H9 (cell line): ENCODE results near the gene PON2. TPM values are rescaled to one million over a fixed set of nuclear protein-coding genes. Genes with fewer than 3 reads are reported as not detected.

Source experiments
- DNase-seq: peaks from one replicate; pipeline ENCODE4 v3.0.0-alpha.2; 2017
- H2AFZ ChIP-seq: one replicate; pipeline ENCODE4 v1.6.1; 2013; ENCODE audit warnings: mild to moderate bottlenecking, low read length, control low read depth, moderate library complexity
- H2AK5ac ChIP-seq: 2 replicates; pipeline ENCODE4 v1.6.1; 2013; ENCODE audit warnings: low read length, control low read depth, mixed read lengths; ENCODE audit not compliant: insufficient read length
- H2BK120ac ChIP-seq: one replicate; pipeline ENCODE4 v1.6.1; 2013; ENCODE audit warnings: low read depth, mild to moderate bottlenecking, low read length, control low read depth, inconsistent platforms; ENCODE audit not compliant: poor library complexity, severe bottlenecking
- H2BK12ac ChIP-seq: 2 replicates; pipeline ENCODE4 v1.6.1; 2013; ENCODE audit warnings: low read length, control low read depth, mixed read lengths, low read depth; ENCODE audit not compliant: insufficient read length
- H2BK15ac ChIP-seq: 2 replicates; pipeline ENCODE4 v1.6.1; 2013; ENCODE audit warnings: low read depth, low read length, control low read depth
- H2BK20ac ChIP-seq: one replicate; pipeline ENCODE4 v1.6.1; 2013; ENCODE audit warnings: low read depth, mild to moderate bottlenecking, low read length, control low read depth, inconsistent platforms; ENCODE audit not compliant: poor library complexity, severe bottlenecking
- H2BK5ac ChIP-seq: 2 replicates; pipeline ENCODE4 v1.6.1; 2013; ENCODE audit warnings: low read length, control low read depth, mixed read lengths; ENCODE audit not compliant: insufficient read length
- H3K14ac ChIP-seq: 2 replicates; pipeline ENCODE4 v1.6.1; 2013; ENCODE audit warnings: low read length, control low read depth; ENCODE audit not compliant: insufficient read depth
- H3K18ac ChIP-seq: 2 replicates; pipeline ENCODE4 v1.6.1; 2013; ENCODE audit warnings: low read depth, mild to moderate bottlenecking, mixed read lengths, low read length, control low read depth; ENCODE audit not compliant: insufficient read length
- H3K23ac ChIP-seq: 2 replicates; pipeline ENCODE4 v1.6.1; 2013; ENCODE audit warnings: low read length, control low read depth, mixed read lengths, low read depth; ENCODE audit not compliant: insufficient read length
- H3K23me2 ChIP-seq: 2 replicates; pipeline ENCODE4 v1.6.1; 2013; ENCODE audit warnings: low read depth, mild to moderate bottlenecking, mixed read lengths, low read length, control low read depth; ENCODE audit not compliant: insufficient read length, poor library complexity, severe bottlenecking
- H3K27ac ChIP-seq: 2 replicates; pipeline ENCODE4 v1.5.1; 2013; ENCODE audit warnings: low read length, control low read depth, mixed read lengths, low read depth; ENCODE audit not compliant: insufficient read length
- H3K27me3 ChIP-seq: 2 replicates; pipeline ENCODE4 v1.6.1; 2013; ENCODE audit warnings: low read length, control low read depth, inconsistent platforms; ENCODE audit not compliant: insufficient read depth
- H3K4ac ChIP-seq: 2 replicates; pipeline ENCODE4 v1.6.1; 2013; ENCODE audit warnings: low read depth, mild to moderate bottlenecking, control low read depth, inconsistent platforms, low read length, moderate library complexity
- H3K4me1 ChIP-seq: 2 replicates; pipeline ENCODE4 v1.6.1; 2013; ENCODE audit warnings: low read length, control low read depth, inconsistent platforms; ENCODE audit not compliant: insufficient read depth
- H3K4me2 ChIP-seq: 2 replicates; pipeline ENCODE4 v1.6.1; 2013; ENCODE audit warnings: low read length, control low read depth, mixed read lengths; ENCODE audit not compliant: insufficient read length, insufficient read depth
- H3K56ac ChIP-seq: 2 replicates; pipeline ENCODE4 v1.6.1; 2013; ENCODE audit warnings: low read depth, mild to moderate bottlenecking, mixed read lengths, low read length, control low read depth; ENCODE audit not compliant: insufficient read length
- H3K79me1 ChIP-seq: 2 replicates; pipeline ENCODE4 v1.6.1; 2013; ENCODE audit warnings: low read depth, mild to moderate bottlenecking, moderate library complexity, low read length, control low read depth, inconsistent platforms; ENCODE audit not compliant: insufficient read depth, poor library complexity, severe bottlenecking
- H3K79me2 ChIP-seq: 2 replicates; pipeline ENCODE4 v1.6.1; 2013; ENCODE audit warnings: low read length, control low read depth, inconsistent platforms; ENCODE audit not compliant: insufficient read depth
- H3K9ac ChIP-seq: 2 replicates; pipeline ENCODE4 v1.6.1; 2013; ENCODE audit warnings: low read length, control low read depth, mixed read lengths; ENCODE audit not compliant: insufficient read length; ENCODE audit errors: extremely low read depth
- H3K9me3 ChIP-seq: one replicate; pipeline ENCODE4 v1.6.1; 2013; ENCODE audit warnings: low read depth, low read length, inconsistent platforms; ENCODE audit not compliant: control insufficient read depth
- H3T11ph ChIP-seq: one replicate; pipeline ENCODE4 v1.6.1; 2013; ENCODE audit warnings: mild to moderate bottlenecking, low read length, control low read depth, inconsistent platforms
- H4K20me1 ChIP-seq: one replicate; pipeline ENCODE4 v1.6.1; 2013; ENCODE audit not compliant: control insufficient read depth, insufficient read length, insufficient read depth
- H4K5ac ChIP-seq: 2 replicates; pipeline ENCODE4 v1.6.1; 2013; ENCODE audit warnings: low read depth, mild to moderate bottlenecking, mixed read lengths, low read length, control low read depth; ENCODE audit not compliant: insufficient read length
- H4K8ac ChIP-seq: replicated peaks from 2 replicates; pipeline ENCODE4 v1.6.1; 2013; ENCODE audit warnings: low read length, control low read depth, mixed read lengths, low read depth; ENCODE audit not compliant: insufficient read length
- H4K91ac ChIP-seq: 2 replicates; pipeline ENCODE4 v1.6.1; 2013; ENCODE audit warnings: low read depth, mild to moderate bottlenecking, moderate library complexity, mixed read lengths, low read length, control low read depth; ENCODE audit not compliant: insufficient read length
- H3K27ac Mint-ChIP-seq, 3 experiments: 2 replicates in 2 of 3; 3 replicates in 1 of 3; pipeline ENCODE4 v1.8.0; 2020 to 2021; ENCODE audit warnings: mixed read lengths in 3 of 3, mild to moderate bottlenecking in 1 of 3, moderate library complexity in 1 of 3
- H3K27me3 Mint-ChIP-seq: 2 replicates; pipeline ENCODE4 v1.8.0; 2021; ENCODE audit warnings: low read depth, mild to moderate bottlenecking, moderate library complexity, mixed read lengths
- H3K36me3 Mint-ChIP-seq, 3 experiments: 2 replicates in 2 of 3; 3 replicates in 1 of 3; pipeline ENCODE4 v1.8.0; 2020 to 2021; ENCODE audit warnings: low read depth in 3 of 3, mixed read lengths in 3 of 3; ENCODE audit not compliant: insufficient read depth in 1 of 3
- H3K4me1 Mint-ChIP-seq, 2 experiments: 2 replicates each; pipeline ENCODE4 v1.8.0; 2020; ENCODE audit warnings: mixed read lengths in 2 of 2
- H3K4me3 Mint-ChIP-seq, 2 experiments: 2 replicates in 1 of 2; 3 replicates in 1 of 2; pipeline ENCODE4 v1.8.0; 2020 to 2021; ENCODE audit warnings: mild to moderate bottlenecking in 2 of 2, mixed read lengths in 2 of 2, moderate library complexity in 1 of 2
- H3K9me3 Mint-ChIP-seq, 2 experiments: 2 replicates in 1 of 2; 3 replicates in 1 of 2; pipeline ENCODE4 v1.8.0; 2020; ENCODE audit warnings: mild to moderate bottlenecking in 2 of 2, mixed read lengths in 2 of 2, moderate library complexity in 1 of 2
- CTCF ChIP-seq: fragments of 200-600 bp; sonication (generic); conservative IDR thresholded peaks from 3 replicates; pipeline ENCODE4 v1.8.0; 2021; ENCODE audit warnings: antibody characterized with exemption, mild to moderate bottlenecking
- WGBS: extraction: QIAGEN DNeasy Blood & Tissue Kit; methylation state at CpG from one replicate; pipeline ENCODE4 v1.1.7; 2013; ENCODE audit warnings: missing lambda C conversion rate, low lambda C conversion rate, mixed read lengths; ENCODE audit not compliant: insufficient read length; ENCODE audit errors: extremely low coverage; 5-methylcytosine and 5-hydroxymethylcytosine counted together
- total RNA-seq: library from RNA; stranded (reverse); gene quantifications from 2 replicates; pipeline ENCODE4 v1.2.1, GENCODE V29; 2021

Gene PON2
- total RNA-seq, 1 experiment from 2014 or later = 26.7 TPM

- no peaks in the 10 kb centered on the region for H3K9me3 Mint-ChIP-seq
- H3K23me2 ChIP-seq = no peaks in the 10 kb centered on the region
- no peak overlapping the region for H3K4ac ChIP-seq
- no peak overlapping the region for H2AFZ ChIP-seq
- no peak overlapping the region for H2AK5ac ChIP-seq
- no peak overlapping the region for H3K27ac Mint-ChIP-seq
- no peaks in the 10 kb centered on the region for H4K20me1 ChIP-seq
- no peak overlapping the region for H3K4me3 Mint-ChIP-seq
- no peak for DNase-seq
- H3K79me1 ChIP-seq = no peaks in the 10 kb centered on the region
- H4K5ac ChIP-seq = no peak overlapping the region
- no CpG with 5 or more reads among the region's 3 CpGs for WGBS
- no peaks in the 10 kb centered on the region for H3K4me1 ChIP-seq
- no peak for TF ChIP-seq CTCF
- H3K4me1 Mint-ChIP-seq = peaks cover 8 to 9% of the 10 kb centered on the region in 2 experiments
- peaks cover 0 to 30% (median 19%) of the 10 kb centered on the region in 3 experiments; a peak in 5 of 7 replicates for H3K36me3 Mint-ChIP-seq
- no peak overlapping the region for H3K9ac ChIP-seq
- no peak overlapping the region for H2BK20ac ChIP-seq
- H3K4me2 ChIP-seq = no peak overlapping the region
- no peak overlapping the region for H2BK5ac ChIP-seq
- H2BK12ac ChIP-seq = no peak overlapping the region
- no peaks in the 10 kb centered on the region for H3K27me3 Mint-ChIP-seq
- no peak overlapping the region for H3K23ac ChIP-seq
- H3K27ac ChIP-seq = no peak overlapping the region
- H4K8ac ChIP-seq = no peak overlapping the region
- no peak overlapping the region for H3T11ph ChIP-seq
- no peak overlapping the region for H3K18ac ChIP-seq
- no peak overlapping the region for H3K56ac ChIP-seq
- no peaks in the 10 kb centered on the region for H3K9me3 ChIP-seq
- H3K27me3 ChIP-seq = no peaks in the 10 kb centered on the region
- no peak overlapping the region for H3K14ac ChIP-seq
- H2BK120ac ChIP-seq = no peak overlapping the region
- H3K79me2 ChIP-seq = no peaks in the 10 kb centered on the region
- no peak overlapping the region for H4K91ac ChIP-seq
- H2BK15ac ChIP-seq = no peak overlapping the region
Measured at GRCh38 chr7:95411036-95411435, 23.8 kb downstream of the PON2 start.
